ENCODE data around the gene BCAS3. TPM values are rescaled to one million over a fixed set of nuclear protein-coding genes. Genes with fewer than 3 reads are reported as not detected.

The BCAS3 gene
- total and polyA plus RNA-seq, 5 donors from 2014 or later, result 29.7 to 59.1 (median 33.9) TPM

DNA sequence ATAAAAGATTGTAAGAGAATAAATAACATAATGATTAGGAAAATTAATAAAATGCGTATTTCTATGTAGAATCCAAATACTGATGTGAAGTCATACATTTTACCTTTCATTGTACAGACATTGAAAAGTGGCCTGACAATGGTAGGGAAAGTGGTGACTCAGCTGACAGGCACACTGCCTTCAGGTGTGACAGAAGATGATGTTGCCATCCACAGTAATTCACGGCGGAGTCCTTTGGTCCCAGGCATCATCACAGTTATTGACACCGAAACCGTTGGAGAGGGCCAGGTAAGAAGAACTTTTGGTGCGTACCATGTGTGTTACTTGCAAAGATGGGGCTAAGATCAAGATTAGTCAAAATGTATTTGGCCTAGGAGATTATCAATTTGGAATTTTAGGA, 232.8 kb downstream of the BCAS3 start:
- Histone ChIP-seq H3K4me1 (ENCODE audit: control insufficient read depth, insufficient read depth, low read length, poor library complexity, severe bottlenecking) (no peaks in the 10 kb centered on the region), H3K27ac (ENCODE audit: insufficient read depth, low read length, poor library complexity, severe bottlenecking) (no peak overlapping the region), H3K36me3 (ENCODE audit: control insufficient read depth, insufficient read depth, low read length) (no peaks in the 10 kb centered on the region), H3K9me3 (ENCODE audit: control insufficient read depth in 2 of 2, low read length in 2 of 2) (peaks cover 0 to 3% of the 10 kb centered on the region in 2 experiments), H3K4me3 (ENCODE audit: low read depth, low read length) (no peak overlapping the region), H3K27me3 (ENCODE audit: control insufficient read depth, insufficient read depth, low read length) (no peaks in the 10 kb centered on the region)
- H3K4me3 Mint-ChIP-seq, result no peak overlapping the region
- no peak overlapping the region for H3K27ac Mint-ChIP-seq
- no peaks in the 10 kb centered on the region for H3K27me3 Mint-ChIP-seq
- H3K36me3 Mint-ChIP-seq, result peaks cover 19% of the 10 kb centered on the region
- DNase-seq, result no peak
- H3K4me1 Mint-ChIP-seq, result no peaks in the 10 kb centered on the region
- H3K9me3 Mint-ChIP-seq, result peaks cover 0 to 4% (median 0%) of the 10 kb centered on the region in 7 donors
- ATAC-seq (ENCODE audit: low read depth in 2 of 2), result no peak

DNA sequence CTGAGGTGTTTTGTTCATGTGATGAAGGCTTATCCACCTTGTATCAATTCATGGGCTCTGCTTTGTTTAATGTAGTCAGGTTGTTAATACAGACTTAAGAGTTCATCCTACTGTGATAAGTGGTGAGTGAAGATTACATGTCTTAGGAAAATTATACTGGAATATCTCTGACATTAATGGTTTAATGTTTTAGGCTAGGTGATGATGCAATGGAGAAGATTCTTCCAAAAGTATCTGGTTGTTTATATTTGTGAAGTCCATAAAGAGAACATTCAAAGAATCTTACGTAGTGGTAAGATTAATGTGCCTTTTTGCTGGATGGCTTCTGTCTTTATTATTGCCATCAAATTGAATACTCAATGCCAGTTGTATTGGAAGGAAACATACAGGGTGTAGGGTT, 236.4 kb downstream of the BCAS3 start:
- Histone ChIP-seq H3K9me3 (ENCODE audit: control insufficient read depth in 2 of 2, low read length in 2 of 2) (peaks cover 3 to 7% of the 10 kb centered on the region in 2 experiments), H3K36me3 (ENCODE audit: control insufficient read depth, insufficient read depth, low read length) (no peaks in the 10 kb centered on the region), H3K27me3 (ENCODE audit: control insufficient read depth, insufficient read depth, low read length) (no peaks in the 10 kb centered on the region), H3K27ac (ENCODE audit: insufficient read depth, low read length, poor library complexity, severe bottlenecking) (no peak overlapping the region), H3K4me3 (ENCODE audit: low read depth, low read length) (no peak overlapping the region), H3K4me1 (ENCODE audit: control insufficient read depth, insufficient read depth, low read length, poor library complexity, severe bottlenecking) (no peaks in the 10 kb centered on the region)
- no peak overlapping the region for H3K27ac Mint-ChIP-seq
- ATAC-seq (ENCODE audit: low read depth in 2 of 2) (no peak), DNase-seq (no peak)
- H3K9me3 Mint-ChIP-seq, result peaks cover 0 to 10% (median 1%) of the 10 kb centered on the region in 7 donors
- no peak overlapping the region for H3K4me3 Mint-ChIP-seq
- H3K27me3 Mint-ChIP-seq, result no peaks in the 10 kb centered on the region
- H3K36me3 Mint-ChIP-seq, result peaks cover 25% of the 10 kb centered on the region
- H3K4me1 Mint-ChIP-seq, result no peaks in the 10 kb centered on the region

DNA sequence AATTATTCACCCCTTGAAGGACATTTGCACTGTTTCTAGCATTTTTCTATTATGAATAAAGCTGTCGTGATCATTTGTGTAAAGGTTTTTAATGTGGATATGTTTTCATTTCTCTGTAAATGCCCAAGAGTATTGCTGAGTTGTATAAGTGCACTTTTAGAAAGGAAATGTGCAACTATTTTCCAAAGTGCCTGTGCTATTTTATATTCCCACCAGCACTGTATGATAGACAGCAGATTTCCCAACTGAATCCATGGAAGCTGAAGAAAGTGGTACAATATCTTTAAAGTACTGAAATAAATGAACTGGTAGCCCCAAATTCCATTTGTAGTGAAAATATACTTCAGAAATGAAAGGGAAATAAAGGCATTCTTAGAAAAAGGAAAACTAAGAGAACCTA, 238.4 kb downstream of the BCAS3 start:
- peaks cover 22% of the 10 kb centered on the region for H3K36me3 Mint-ChIP-seq
- H3K36me3 ChIP-seq (ENCODE audit: control insufficient read depth, insufficient read depth, low read length), result no peaks in the 10 kb centered on the region
- H3K9me3 ChIP-seq (ENCODE audit: control insufficient read depth in 2 of 2, low read length in 2 of 2), result peaks cover 3 to 7% of the 10 kb centered on the region in 2 experiments
- H3K4me3 Mint-ChIP-seq, result no peak overlapping the region
- no peak overlapping the region for H3K27ac Mint-ChIP-seq
- H3K4me1 Mint-ChIP-seq, result no peaks in the 10 kb centered on the region
- H3K27me3 ChIP-seq (ENCODE audit: control insufficient read depth, insufficient read depth, low read length), result no peaks in the 10 kb centered on the region
- no peak for DNase-seq
- H3K27ac ChIP-seq (ENCODE audit: insufficient read depth, low read length, poor library complexity, severe bottlenecking), result no peak overlapping the region
- no peak for ATAC-seq (ENCODE audit: low read depth in 2 of 2)
- H3K4me1 ChIP-seq (ENCODE audit: control insufficient read depth, insufficient read depth, low read length, poor library complexity, severe bottlenecking), result no peaks in the 10 kb centered on the region
- no peak overlapping the region for H3K4me3 ChIP-seq (ENCODE audit: low read depth, low read length)
- H3K27me3 Mint-ChIP-seq, result no peaks in the 10 kb centered on the region
- H3K9me3 Mint-ChIP-seq, result peaks cover 0 to 10% (median 0%) of the 10 kb centered on the region in 7 donors

DNA sequence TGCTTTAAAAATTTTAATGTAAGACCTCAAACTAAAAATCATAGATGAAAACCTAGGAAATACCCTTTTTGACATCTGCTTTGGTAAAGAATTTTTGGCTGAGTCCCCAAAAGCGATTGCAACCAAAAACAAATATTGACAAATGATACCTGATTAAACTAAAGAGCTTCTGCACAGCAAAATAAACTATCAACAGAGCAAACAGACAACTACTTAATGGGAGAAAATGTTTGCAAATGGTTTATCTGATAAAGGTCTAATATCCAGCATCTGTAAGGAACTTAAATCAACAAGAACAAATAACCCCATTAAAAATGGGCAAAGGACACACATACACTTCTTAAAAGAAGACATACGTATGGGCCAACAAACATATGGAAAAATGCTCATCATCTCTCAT, 242.5 kb downstream of the BCAS3 start:
- Mint-ChIP-seq H3K27me3 (no peaks in the 10 kb centered on the region), H3K36me3 (peaks cover 10% of the 10 kb centered on the region)

DNA sequence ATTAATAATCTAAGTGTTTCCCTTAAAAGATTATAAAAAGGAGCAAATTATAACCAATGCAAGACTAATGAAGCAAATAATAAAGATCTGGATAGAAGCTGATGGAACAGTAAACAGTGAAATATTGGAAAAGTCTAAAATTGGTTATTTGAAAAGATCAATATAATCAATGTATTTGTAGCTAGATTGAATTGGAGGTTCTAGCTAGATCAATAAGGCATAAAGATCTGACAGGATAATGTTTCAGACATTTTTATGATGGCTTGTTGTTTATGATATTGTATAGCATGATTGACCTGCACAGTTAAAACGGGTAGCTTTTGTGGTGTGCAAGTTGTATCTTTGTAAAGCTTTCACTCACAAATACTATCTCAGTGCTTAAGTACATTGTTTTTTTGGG, 245.3 kb downstream of the BCAS3 start:
- no peaks in the 10 kb centered on the region for H3K4me1 Mint-ChIP-seq
- ATAC-seq (ENCODE audit: low read depth in 2 of 2), result no peak
- no peaks in the 10 kb centered on the region for H3K9me3 ChIP-seq (ENCODE audit: control insufficient read depth in 2 of 2, low read length in 2 of 2)

More for the DNA sequence above, 242.5 kb downstream of the BCAS3 start:
- Histone ChIP-seq H3K27me3 (ENCODE audit: control insufficient read depth, insufficient read depth, low read length) (no peaks in the 10 kb centered on the region), H3K4me3 (ENCODE audit: low read depth, low read length) (no peak overlapping the region), H3K36me3 (ENCODE audit: control insufficient read depth, insufficient read depth, low read length) (no peaks in the 10 kb centered on the region), H3K4me1 (ENCODE audit: control insufficient read depth, insufficient read depth, low read length, poor library complexity, severe bottlenecking) (no peaks in the 10 kb centered on the region), H3K27ac (ENCODE audit: insufficient read depth, low read length, poor library complexity, severe bottlenecking) (no peak overlapping the region), H3K9me3 (ENCODE audit: control insufficient read depth in 2 of 2, low read length in 2 of 2) (peaks cover 2 to 7% of the 10 kb centered on the region in 2 experiments)
- ATAC-seq (ENCODE audit: low read depth in 2 of 2), result no peak
- Mint-ChIP-seq H3K27ac (no peak overlapping the region), H3K4me1 (no peaks in the 10 kb centered on the region), H3K9me3 (peaks cover 0 to 8% (median 0%) of the 10 kb centered on the region in 7 donors), H3K4me3 (no peak overlapping the region)
- DNase-seq, result no peak

DNA sequence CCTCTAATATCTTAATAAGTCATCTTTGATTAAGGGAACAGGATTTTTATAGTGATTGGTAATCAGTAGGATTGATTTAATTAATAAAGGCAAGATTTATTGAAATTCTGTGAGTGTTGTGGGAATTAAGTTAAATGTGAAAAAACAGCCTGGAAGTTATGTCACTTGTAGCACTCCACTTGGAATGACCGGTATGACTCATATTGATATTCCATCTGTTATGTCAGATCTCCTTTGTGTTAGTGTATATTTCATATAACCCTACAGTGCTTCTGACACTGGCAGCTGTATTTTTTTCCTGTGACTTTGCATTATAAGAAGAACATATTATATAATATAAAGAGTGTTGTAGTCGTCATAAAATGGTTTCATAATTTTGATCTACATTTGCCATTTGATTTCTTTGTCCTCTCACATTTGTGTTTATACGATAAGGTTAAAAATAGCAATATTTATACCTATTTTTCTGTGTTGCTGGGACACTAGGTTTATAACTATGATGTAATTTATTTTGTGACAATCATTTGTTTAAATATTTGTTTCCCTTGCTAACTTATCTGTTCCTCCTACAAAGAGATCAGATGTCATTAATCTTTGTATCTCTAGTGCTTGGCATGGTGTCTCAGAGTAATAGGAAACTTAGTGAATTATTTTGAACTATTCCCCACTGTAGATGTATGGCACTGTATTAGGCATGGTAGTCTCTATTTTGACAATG, 249.0 kb downstream of the BCAS3 start:
- H3K9me3 ChIP-seq (ENCODE audit: control insufficient read depth in 2 of 2, low read length in 2 of 2), result no peaks in the 10 kb centered on the region
- H3K27ac ChIP-seq (ENCODE audit: insufficient read depth, low read length, poor library complexity, severe bottlenecking), result no peak overlapping the region
- no peaks in the 10 kb centered on the region for H3K27me3 ChIP-seq (ENCODE audit: control insufficient read depth, insufficient read depth, low read length)
- no peak overlapping the region for H3K4me3 ChIP-seq (ENCODE audit: low read depth, low read length)
- Mint-ChIP-seq H3K36me3 (peaks cover 6% of the 10 kb centered on the region), H3K27me3 (peaks cover 4% of the 10 kb centered on the region), H3K9me3 (no peaks in the 10 kb centered on the region), H3K4me3 (no peak overlapping the region), H3K4me1 (peaks cover 0 to 2% (median 0%) of the 10 kb centered on the region in 4 donors), H3K27ac (no peak overlapping the region)
- no peaks in the 10 kb centered on the region for H3K36me3 ChIP-seq (ENCODE audit: control insufficient read depth, insufficient read depth, low read length)
- ATAC-seq (ENCODE audit: low read depth in 2 of 2), result no peak
- DNase-seq, result no peak
- no peaks in the 10 kb centered on the region for H3K4me1 ChIP-seq (ENCODE audit: control insufficient read depth, insufficient read depth, low read length, poor library complexity, severe bottlenecking)

More for the DNA sequence above, 245.3 kb downstream of the BCAS3 start:
- Histone ChIP-seq H3K27ac (ENCODE audit: insufficient read depth, low read length, poor library complexity, severe bottlenecking) (no peak overlapping the region), H3K27me3 (ENCODE audit: control insufficient read depth, insufficient read depth, low read length) (no peaks in the 10 kb centered on the region), H3K4me3 (ENCODE audit: low read depth, low read length) (no peak overlapping the region), H3K36me3 (ENCODE audit: control insufficient read depth, insufficient read depth, low read length) (no peaks in the 10 kb centered on the region), H3K4me1 (ENCODE audit: control insufficient read depth, insufficient read depth, low read length, poor library complexity, severe bottlenecking) (no peaks in the 10 kb centered on the region)
- H3K36me3 Mint-ChIP-seq, result peaks cover 4% of the 10 kb centered on the region
- H3K27ac Mint-ChIP-seq, result no peak overlapping the region
- no peaks in the 10 kb centered on the region for H3K27me3 Mint-ChIP-seq
- DNase-seq, result no peak
- no peaks in the 10 kb centered on the region for H3K9me3 Mint-ChIP-seq
- no peak overlapping the region for H3K4me3 Mint-ChIP-seq

DNA sequence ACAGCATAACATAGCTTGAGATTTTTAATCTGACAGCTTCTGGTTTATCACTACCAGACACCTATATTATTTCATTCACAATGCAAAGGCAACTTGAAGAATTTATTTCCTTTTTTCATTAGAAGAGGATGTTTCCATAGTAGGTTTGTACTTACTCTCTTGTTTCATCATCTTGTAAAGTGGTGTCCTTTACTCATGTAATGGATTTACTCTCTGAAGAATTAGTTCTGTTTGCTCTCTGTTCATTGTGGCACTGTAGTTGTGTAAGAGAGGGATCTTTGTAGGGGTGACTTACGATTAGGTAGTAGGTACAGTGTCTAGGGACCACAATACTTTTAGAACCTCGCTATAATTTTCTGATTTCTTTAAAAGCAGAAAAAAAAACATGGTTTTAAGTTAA, 256.1 kb downstream of the BCAS3 start:
- H3K36me3 Mint-ChIP-seq, result peaks cover 14% of the 10 kb centered on the region
- no peak overlapping the region for H3K27ac Mint-ChIP-seq
- H3K9me3 Mint-ChIP-seq, result peaks cover 0 to 3% (median 0%) of the 10 kb centered on the region in 7 donors
- ATAC-seq (ENCODE audit: low read depth in 2 of 2) (no peak), DNase-seq (no peak)
- Histone ChIP-seq H3K36me3 (ENCODE audit: control insufficient read depth, insufficient read depth, low read length) (no peaks in the 10 kb centered on the region), H3K4me1 (ENCODE audit: control insufficient read depth, insufficient read depth, low read length, poor library complexity, severe bottlenecking) (no peaks in the 10 kb centered on the region), H3K27ac (ENCODE audit: insufficient read depth, low read length, poor library complexity, severe bottlenecking) (no peak overlapping the region), H3K4me3 (ENCODE audit: low read depth, low read length) (no peak overlapping the region), H3K27me3 (ENCODE audit: control insufficient read depth, insufficient read depth, low read length) (no peaks in the 10 kb centered on the region), H3K9me3 (ENCODE audit: control insufficient read depth in 2 of 2, low read length in 2 of 2) (no peaks in the 10 kb centered on the region)
- peaks cover 4% of the 10 kb centered on the region for H3K27me3 Mint-ChIP-seq
- H3K4me3 Mint-ChIP-seq, result no peak overlapping the region
- peaks cover 0 to 10% (median 2%) of the 10 kb centered on the region in 4 donors for H3K4me1 Mint-ChIP-seq

DNA sequence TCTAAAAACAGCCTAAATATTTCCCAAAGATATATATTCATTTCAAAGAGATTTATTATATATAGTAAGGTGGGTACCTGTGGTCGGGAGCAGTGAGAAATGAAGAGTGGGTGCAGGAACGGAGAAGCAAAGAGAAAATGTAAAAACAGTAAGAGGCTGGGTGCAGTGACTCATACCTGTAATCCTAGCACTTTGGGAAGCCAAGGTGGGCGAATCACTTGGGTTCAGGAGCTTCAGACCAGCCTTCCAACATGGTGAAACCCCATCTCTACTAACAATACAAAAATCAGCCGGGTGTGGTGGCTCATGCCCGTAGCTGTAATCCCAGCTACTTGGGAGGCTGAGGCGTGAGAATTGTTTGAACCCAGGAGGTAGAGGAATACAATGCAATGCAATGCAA, 257.1 kb downstream of the BCAS3 start:
- H3K9me3 Mint-ChIP-seq, result peaks cover 0 to 3% (median 0%) of the 10 kb centered on the region in 7 donors
- H3K36me3 Mint-ChIP-seq, result peaks cover 14% of the 10 kb centered on the region
- H3K4me3 Mint-ChIP-seq, result no peak overlapping the region
- Histone ChIP-seq H3K27ac (ENCODE audit: insufficient read depth, low read length, poor library complexity, severe bottlenecking) (no peak overlapping the region), H3K4me3 (ENCODE audit: low read depth, low read length) (no peak overlapping the region), H3K4me1 (ENCODE audit: control insufficient read depth, insufficient read depth, low read length, poor library complexity, severe bottlenecking) (no peaks in the 10 kb centered on the region), H3K9me3 (ENCODE audit: control insufficient read depth in 2 of 2, low read length in 2 of 2) (no peaks in the 10 kb centered on the region), H3K36me3 (ENCODE audit: control insufficient read depth, insufficient read depth, low read length) (no peaks in the 10 kb centered on the region), H3K27me3 (ENCODE audit: control insufficient read depth, insufficient read depth, low read length) (no peaks in the 10 kb centered on the region)
- ATAC-seq (ENCODE audit: low read depth in 2 of 2) (no peak), DNase-seq (no peak)
- no peak overlapping the region for H3K27ac Mint-ChIP-seq
- peaks cover 0 to 10% (median 2%) of the 10 kb centered on the region in 4 donors for H3K4me1 Mint-ChIP-seq
- no peaks in the 10 kb centered on the region for H3K27me3 Mint-ChIP-seq
